ENCODE data around the gene C17orf100.

Gene C17orf100

DNA sequence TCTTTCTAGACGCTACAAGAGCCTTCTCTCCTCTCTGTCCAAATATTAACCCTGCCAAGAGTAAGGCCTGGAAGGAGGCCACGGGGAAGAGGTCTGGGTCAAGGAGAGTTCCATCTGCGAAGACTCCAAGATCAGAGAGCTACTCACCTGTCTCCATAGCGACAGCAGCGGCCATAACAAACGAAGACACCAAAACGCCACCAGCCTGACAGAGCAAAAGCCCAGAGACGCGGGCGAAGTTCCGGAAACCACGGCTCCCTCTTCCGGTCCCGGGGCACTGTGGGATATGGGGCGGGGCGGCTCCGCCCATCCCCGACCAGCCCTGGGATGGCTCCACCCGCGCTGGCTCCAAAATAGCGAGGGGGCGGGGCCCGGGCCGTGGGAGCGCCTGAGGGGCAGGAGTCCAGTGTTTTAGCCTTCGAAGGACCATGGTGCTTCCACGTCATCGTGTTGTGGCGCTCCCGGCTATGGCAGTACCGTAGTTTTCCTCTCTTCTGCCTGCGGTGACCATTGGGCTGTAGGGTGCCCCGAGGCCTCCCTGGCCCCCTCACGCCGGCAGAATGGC, at the start of gene C17orf100, which contains the start of gene MED31:
TSS of gene C17orf100 (plus strand) at position 409 of the 565 bp plus-strand sequence. CDS start at position 561, 152 bp downstream.
TSS of gene MED31 (minus strand) at position 252 of the 565 bp plus-strand sequence. CDS start at position 175, 77 bp downstream.
- FAIRE-seq: peak; percentile 82

DNA sequence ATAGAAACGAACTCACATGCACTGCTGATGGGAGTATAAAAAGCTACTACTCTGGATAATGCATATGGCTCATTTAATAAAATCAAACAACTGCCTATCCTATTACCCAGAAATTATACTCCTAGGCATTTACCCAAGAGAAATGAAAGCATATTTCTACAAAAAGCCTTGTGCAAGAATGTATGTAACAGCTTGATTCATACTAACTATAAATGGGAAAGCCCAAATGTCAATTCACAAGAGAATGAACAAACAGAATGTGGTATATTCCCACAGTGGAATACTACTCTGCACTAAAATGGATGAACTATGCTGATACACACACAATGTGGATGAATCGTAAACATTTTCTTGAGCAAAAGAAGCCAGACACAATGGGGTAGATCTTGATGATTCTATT, 49.4 kb upstream of the C17orf100 start:
- FAIRE-seq: no peak

GRCh38 chr17:6603744-6604325, 47.7 kb upstream of the C17orf100 start:
- FAIRE-seq: no peak

GRCh38 chr17:6605142-6605541, 46.4 kb upstream of the C17orf100 start:
- FAIRE-seq: no peak

DNA sequence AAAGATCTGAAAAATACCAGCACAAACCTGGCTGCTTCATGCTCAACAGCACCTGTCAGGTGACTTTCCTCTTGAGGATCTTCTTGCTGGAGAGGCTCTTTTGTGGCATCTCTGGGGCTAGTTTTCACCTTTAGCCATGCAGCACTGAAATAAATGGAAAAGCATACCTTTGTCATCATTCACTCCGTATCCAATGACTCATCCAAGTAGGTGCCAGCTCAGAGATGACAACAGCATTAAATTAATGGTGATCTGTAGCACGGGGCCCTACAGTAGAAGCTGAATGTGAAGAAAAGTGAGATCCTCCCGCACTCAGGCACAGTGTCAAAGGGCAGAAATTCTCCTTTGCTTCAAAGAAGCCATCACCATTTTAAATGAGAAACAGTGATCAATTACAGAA, 43.2 kb upstream of the C17orf100 start:
- FAIRE-seq: no peak

DNA sequence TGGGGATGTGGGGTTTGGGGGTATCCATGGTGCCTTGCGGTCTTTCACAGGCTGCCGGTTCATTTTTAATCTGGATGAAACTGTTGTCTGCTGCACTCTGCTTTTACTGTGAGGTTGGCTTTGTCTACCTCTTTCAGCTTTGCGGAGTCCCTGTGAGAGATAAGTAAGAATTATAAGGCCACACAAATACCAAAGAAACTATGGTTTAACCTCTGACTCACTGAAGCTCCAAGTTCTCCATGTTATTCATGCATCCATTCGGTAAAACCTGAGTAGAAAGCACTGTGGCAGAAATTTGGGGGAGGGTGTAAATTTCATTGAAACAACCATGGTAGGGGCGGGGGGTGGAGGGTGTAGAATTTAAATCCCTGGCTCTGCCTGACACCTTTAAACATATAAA, 41.6 kb upstream of the C17orf100 start:
- no peak for FAIRE-seq

GRCh38 chr17:6611231-6611630, 40.3 kb upstream of the C17orf100 start:
- FAIRE-seq: no peak

GRCh38 chr17:6623941-6624340, 27.6 kb upstream of the C17orf100 start:
- FAIRE-seq: no peak

DNA sequence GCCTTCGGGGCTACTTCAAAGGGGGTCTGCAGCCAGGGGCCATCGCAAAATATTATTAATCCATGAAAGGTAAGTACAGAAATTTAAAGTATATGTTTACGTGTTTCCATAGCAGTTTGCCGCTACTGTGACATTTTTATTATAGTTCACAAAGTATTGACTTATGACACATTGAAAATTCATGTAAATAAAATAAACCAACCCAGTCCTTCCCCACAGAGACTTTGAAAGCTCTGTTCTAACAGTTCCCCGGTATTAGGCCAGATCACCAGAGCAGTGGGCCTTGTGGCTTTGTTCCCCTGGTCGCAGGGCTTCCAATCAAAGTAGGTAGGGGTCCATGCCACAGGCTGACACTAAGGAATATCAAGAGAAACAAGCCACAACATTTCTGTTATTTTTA, 24.9 kb upstream of the C17orf100 start:
- no peak for FAIRE-seq

DNA sequence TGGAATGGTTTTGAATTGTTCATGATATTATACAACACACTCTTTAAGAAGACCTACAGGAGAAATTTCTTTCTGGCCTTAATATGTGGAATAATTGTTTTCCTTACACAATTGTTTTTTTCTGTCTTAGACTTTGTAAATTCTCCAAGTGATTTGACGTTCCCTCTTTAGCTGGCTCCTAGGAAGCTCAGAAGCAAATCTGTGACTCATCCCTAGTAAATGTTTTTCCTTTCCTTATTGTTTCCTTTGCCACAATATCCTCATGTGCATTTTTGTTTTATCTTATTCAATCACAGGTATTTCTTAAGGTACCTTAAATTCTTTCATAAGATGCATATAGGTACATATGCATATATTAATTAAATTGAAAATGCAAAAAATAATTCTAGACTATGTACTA, 24.5 kb upstream of the C17orf100 start:
- no peak for FAIRE-seq

DNA sequence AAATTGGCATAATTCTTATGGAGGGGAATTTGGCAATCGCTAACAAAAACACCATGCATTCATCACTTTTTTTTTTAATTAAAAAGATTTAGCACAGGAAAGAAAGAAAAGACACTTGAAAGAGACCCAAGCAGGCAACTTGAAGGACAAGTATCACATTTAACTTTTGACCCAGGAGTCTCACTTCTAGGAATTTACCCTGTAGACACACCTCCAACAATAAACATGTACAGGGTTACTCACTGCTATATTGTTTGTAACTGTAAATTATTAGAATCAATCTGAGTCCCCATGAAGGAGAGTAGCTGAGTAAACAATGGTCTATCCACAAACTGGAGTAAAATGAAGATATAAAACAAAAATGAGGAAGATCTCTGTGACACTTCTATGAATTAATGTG, 21.2 kb upstream of the C17orf100 start:
- FAIRE-seq: no peak

GRCh38 chr17:6632530-6632929, 19.0 kb upstream of the C17orf100 start:
- no peak for FAIRE-seq

- no peak for FAIRE-seq
Observed at GRCh38 chr17:6633263-6633662, 18.3 kb upstream of the C17orf100 start.

DNA sequence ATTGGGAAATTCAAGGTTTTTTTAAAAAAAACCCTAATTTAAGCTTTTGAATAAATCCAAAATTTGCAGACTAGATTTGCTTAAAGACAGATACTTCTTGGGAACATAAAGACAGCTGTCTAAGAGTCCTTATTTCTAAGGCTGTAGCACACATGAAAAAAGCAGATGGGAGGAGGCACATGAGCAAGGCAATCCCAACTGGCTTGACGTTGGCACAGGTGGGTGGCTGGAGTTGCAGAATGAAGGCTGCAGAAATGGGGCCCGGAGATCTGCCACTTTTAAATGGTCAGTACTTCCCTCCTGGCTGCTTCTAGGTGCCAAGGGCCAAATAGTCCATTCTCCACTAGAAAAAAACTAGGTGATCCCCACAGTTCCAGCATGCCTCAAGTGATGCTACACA, 15.5 kb upstream of the C17orf100 start:
- FAIRE-seq: no peak

DNA sequence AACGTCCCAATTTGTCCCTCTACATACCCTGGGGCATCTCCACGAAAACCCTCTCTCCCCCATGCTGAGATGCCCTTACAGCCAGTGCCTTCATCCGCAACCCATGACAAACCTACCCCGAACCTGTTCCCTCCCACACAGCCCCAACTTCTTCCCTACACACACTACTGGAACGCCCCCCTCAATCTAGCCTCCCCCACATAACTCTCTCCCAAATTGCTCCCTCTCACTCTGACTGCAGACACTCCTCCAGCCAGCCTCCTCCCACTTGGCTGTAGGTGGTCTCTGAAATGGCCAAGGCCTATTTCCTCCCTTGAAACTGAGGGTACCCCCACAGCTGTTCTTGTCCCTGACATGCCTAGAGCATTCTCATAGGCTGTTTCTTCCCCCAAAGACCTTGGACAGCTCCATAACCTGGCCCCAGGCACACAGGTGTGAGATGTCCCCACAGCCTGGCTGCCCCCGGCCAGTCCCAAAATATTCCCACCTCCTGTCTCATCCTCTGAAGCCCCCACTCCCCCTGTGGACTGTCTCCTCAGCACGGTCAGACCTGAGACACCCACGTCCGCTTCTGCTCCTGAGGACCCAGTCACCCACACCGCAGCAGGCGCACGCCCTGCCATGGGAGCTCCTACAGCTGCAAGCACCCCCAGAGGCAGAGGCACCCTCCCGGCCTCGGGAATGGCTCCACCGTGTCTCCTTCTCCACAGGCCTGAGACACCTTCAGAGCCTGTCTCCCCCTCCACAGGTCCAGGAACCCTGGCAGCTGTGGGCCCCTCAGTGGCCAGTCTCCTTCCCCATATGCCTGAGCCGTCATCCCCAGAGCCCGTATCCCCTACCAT, 14.7 kb upstream of the C17orf100 start:
- no peak for FAIRE-seq

DNA sequence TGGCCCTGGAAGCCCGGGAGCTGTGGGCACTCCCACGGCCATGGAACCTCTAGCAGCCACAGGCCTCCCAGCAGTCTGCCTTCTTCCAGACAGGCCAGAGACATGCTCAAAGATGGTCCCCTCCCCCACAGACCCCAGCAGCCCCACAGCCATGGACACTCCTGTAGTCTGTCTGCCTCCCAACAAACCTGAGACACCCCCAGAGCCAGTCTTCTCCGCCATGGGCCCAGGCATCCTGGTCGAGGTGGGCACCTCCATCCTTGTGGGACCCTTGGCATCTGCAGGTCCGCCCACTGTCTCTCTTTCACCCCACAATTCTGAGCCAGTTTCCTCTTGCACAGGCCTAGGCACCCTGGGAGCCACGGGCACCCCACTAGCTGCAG, 14.1 kb upstream of the C17orf100 start:
- no peak for FAIRE-seq

GRCh38 chr17:6638046-6638908, 13.3 kb upstream of the C17orf100 start:
- no peak for FAIRE-seq

DNA sequence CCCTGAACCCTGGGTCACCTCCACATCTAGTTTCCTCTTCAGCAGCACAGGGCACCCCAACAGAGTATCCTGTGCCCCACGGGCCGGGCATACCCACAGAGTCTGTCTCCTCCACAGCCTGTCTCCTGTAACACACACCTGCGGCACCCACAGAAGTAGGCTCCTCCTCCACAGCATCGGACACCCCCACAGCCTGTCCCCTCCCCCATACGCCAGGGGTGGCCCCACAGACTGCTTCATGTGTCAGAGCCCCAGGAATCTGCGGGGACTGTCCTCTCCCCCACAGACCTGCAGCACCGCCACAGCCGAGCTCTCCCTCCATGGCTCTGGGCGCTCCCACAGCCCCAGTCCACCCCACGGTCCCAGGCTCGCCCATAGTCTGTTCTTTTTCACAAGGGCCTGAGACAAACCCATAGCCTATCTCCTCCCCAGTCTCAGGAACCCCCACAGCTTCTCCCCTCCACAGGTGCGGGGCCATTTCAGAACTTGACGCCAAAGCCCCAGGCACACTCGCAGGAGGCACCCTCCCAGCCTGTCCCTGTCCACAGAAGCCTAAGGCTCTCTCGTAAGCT, 12.5 kb upstream of the C17orf100 start:
- FAIRE-seq: no peak

DNA sequence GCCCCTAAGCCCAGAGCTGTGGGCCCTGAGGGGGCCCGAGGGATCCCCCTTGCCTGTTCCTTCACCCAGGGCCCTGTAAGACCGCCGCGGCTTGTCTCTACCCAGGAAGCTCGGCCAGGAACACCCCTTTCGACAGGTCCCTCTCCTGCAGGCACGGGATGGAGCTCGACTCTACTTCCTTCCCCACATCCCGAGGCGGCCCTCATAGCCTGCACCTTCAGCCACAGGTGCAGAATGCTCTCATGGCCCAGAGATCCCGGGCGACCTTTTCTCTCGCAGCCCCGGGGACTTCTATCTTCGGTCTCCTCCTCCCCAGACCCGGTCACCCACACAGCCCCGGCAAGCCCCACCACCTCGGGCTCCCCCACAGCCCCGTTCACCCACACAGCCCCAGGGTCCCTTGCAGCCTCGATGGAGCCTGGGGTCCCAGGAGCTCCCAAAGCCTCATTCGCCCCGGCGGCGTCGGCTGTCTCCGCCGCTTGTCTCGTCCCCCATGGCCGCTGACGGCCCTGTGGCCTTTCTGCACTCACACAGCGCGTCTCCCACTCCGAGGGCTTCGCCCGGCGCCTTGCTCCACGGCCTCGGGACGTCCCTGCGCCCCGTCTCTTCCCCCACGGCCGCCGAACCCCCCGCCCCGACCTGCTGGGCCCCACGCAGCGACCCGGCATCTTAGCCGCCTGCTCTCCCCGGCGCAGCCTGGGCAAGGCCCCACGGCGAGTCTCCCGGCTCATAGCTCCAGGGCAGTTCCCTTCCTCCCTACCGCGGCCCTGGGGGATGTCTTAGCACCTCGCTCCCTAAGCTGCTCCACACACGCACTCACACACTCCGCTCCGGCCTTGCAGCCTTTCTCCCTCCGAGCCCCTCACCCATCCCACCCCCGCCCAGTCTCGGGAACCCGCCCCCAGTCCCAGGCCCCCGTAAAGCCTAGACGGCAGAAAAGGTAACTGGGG, 11.7 kb upstream of the C17orf100 start:
- FAIRE-seq: no peak

DNA sequence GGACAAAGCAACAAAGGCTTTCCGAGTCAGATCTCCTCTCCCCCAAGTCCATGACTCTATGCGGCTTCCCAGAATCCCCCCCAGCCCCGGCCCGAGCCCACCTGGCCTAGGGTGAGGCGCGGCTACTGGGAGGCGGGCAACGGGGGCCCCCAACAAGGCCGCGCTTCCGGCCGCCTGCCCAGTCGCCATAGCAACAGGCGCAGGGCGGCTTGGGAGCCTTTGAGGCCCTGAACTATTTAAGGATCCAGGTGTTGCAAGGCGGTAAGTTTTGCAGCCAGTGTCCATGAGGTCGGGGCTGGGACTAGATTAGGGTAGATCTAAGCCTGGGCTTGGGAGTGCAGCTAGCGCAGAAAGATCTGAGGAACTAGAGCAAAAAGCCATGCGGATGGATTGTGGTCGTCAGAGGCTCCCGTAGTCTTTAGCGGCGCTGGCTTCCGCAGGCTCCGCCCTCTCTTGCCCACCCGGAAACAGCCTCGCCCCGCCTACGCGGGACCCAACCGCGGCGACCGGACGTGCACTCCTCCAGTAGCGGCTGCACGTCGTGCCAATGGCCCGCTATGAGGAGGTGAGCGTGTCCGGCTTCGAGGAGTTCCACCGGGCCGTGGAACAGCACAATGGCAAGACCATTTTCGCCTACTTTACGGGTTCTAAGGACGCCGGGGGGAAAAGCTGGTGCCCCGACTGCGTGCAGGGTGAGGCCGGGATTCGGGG, 10.9 kb upstream of the C17orf100 start, which contains the start of the genes KIAA0753 and TXNDC17:
TSS of gene KIAA0753 (minus strand) at position 176 of the 711 bp plus-strand sequence. CDS start 5,608 bp downstream, outside the sequence.
TSS of gene TXNDC17 (plus strand) at position 525 of the 711 bp plus-strand sequence. CDS start at position 548, 23 bp downstream.
- FAIRE-seq: peak; percentile 23

Data from A204.1 (cell line).